ENCODE measurements around the gene PCSK7.

Gene PCSK7

DNA sequence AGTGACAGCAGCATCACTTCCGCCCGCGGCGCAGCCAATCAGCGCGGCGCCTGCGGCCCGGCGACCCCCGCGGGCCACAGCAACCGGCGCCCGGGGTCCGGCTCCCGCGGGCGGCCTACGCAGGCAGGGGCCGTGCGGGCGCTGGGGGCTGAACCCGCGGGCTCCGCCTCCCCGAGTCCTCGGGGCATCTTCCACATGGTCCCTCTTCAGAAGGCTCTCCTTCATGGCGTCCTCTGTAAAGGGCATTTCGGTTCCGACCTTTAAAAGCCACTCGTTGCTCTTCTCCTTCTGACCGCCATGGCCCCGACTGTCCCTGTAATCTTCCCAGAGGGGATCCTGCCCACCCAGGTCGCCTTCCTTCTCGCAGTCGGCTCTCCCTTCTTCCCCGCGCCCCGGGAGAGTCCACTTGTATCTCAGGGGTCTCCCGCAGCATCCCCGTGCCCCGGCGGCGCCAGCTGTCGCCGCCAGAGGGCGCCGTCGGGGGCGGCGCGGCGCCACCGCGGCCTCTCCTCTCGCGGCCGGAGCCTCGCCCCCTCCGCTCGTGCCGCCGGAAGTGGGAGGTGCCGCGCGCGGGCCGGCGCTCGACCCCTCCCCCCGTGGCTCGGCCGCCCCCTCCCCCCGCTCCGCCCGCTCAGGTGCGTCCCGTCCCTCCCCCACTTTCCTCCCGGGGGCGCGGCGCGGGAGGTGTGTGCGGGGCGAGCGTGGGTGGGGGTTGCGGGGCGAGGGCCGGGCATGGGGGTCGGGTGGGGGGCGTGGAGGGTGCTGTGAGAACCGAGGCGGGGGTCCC lies 412 bp upstream of the PCSK7 start, which contains the start of gene RNF214 (continued):
- TF ChIP-seq, protein P1, sequence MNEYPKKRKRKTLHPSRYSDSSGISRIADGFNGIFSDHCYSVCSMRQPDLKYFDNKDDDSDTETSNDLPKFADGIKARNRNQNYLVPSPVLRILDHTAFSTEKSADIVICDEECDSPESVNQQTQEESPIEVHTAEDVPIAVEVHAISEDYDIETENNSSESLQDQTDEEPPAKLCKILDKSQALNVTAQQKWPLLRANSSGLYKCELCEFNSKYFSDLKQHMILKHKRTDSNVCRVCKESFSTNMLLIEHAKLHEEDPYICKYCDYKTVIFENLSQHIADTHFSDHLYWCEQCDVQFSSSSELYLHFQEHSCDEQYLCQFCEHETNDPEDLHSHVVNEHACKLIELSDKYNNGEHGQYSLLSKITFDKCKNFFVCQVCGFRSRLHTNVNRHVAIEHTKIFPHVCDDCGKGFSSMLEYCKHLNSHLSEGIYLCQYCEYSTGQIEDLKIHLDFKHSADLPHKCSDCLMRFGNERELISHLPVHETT (tag by site-specific recombination; IDR thresholded peaks at IDR 0.05): no peak
- TF ChIP-seq ZNF214 (tag by site-specific recombination; IDR thresholded peaks at IDR 0.05; ENCODE audit: borderline replicate concordance) (no peak), ZBTB20 (tag by site-specific recombination; IDR thresholded peaks at IDR 0.05) (no peak; the same call in 1 of the 2 replicates), ZNF335 (tag by site-specific recombination; conservative IDR thresholded peaks at IDR 0.05) (peak; percentile 54), KLF8 (tag by site-specific recombination; IDR thresholded peaks at IDR 0.05) (no peak), GFI1B (tag by site-specific recombination; IDR thresholded peaks at IDR 0.05) (no peak), ZNF664 (tag by site-specific recombination; IDR thresholded peaks at IDR 0.05) (no peak), ZNF777 (tag by site-specific recombination; IDR thresholded peaks at IDR 0.05; ENCODE audit: borderline replicate concordance) (no peak), ZNF660 (tag by site-specific recombination; IDR thresholded peaks at IDR 0.05) (peak; percentile 19; the same call in 1 of the 2 replicates), ZNF747 (tag by site-specific recombination; IDR thresholded peaks at IDR 0.05) (no peak), KLF16 (tag by site-specific recombination; IDR thresholded peaks at IDR 0.05) (no peak), ZNF324 (tag by site-specific recombination; IDR thresholded peaks at IDR 0.05) (no peak), ZNF114 (tag by site-specific recombination; IDR thresholded peaks at IDR 0.05) (no peak), ZNF354C (tag by site-specific recombination; IDR thresholded peaks at IDR 0.05; ENCODE audit: borderline replicate concordance, low read depth) (no peak), ZNF623 (tag by site-specific recombination; IDR thresholded peaks at IDR 0.05) (no peak), ZNF658 (tag by site-specific recombination; IDR thresholded peaks at IDR 0.05) (no peak), ZFP37 (tag by site-specific recombination; IDR thresholded peaks at IDR 0.05) (no peak), ZNF701 (tag by site-specific recombination; IDR thresholded peaks at IDR 0.05) (no peak), ZNF10 (tag by site-specific recombination; IDR thresholded peaks at IDR 0.05) (no peak), ZNF248 (tag by site-specific recombination; IDR thresholded peaks at IDR 0.05) (no peak)
- TF ChIP-seq, protein P2, sequence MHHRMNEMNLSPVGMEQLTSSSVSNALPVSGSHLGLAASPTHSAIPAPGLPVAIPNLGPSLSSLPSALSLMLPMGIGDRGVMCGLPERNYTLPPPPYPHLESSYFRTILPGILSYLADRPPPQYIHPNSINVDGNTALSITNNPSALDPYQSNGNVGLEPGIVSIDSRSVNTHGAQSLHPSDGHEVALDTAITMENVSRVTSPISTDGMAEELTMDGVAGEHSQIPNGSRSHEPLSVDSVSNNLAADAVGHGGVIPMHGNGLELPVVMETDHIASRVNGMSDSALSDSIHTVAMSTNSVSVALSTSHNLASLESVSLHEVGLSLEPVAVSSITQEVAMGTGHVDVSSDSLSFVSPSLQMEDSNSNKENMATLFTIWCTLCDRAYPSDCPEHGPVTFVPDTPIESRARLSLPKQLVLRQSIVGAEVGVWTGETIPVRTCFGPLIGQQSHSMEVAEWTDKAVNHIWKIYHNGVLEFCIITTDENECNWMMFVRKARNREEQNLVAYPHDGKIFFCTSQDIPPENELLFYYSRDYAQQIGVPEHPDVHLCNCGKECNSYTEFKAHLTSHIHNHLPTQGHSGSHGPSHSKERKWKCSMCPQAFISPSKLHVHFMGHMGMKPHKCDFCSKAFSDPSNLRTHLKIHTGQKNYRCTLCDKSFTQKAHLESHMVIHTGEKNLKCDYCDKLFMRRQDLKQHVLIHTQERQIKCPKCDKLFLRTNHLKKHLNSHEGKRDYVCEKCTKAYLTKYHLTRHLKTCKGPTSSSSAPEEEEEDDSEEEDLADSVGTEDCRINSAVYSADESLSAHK (tag by site-specific recombination; IDR thresholded peaks at IDR 0.05): no peak
- TF ChIP-seq, protein P3, sequence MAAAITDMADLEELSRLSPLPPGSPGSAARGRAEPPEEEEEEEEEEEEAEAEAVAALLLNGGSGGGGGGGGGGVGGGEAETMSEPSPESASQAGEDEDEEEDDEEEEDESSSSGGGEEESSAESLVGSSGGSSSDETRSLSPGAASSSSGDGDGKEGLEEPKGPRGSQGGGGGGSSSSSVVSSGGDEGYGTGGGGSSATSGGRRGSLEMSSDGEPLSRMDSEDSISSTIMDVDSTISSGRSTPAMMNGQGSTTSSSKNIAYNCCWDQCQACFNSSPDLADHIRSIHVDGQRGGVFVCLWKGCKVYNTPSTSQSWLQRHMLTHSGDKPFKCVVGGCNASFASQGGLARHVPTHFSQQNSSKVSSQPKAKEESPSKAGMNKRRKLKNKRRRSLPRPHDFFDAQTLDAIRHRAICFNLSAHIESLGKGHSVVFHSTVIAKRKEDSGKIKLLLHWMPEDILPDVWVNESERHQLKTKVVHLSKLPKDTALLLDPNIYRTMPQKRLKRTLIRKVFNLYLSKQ (tag by site-specific recombination; IDR thresholded peaks at IDR 0.05; ENCODE audit: borderline replicate concordance): no peak
- TF ChIP-seq, protein P4, sequence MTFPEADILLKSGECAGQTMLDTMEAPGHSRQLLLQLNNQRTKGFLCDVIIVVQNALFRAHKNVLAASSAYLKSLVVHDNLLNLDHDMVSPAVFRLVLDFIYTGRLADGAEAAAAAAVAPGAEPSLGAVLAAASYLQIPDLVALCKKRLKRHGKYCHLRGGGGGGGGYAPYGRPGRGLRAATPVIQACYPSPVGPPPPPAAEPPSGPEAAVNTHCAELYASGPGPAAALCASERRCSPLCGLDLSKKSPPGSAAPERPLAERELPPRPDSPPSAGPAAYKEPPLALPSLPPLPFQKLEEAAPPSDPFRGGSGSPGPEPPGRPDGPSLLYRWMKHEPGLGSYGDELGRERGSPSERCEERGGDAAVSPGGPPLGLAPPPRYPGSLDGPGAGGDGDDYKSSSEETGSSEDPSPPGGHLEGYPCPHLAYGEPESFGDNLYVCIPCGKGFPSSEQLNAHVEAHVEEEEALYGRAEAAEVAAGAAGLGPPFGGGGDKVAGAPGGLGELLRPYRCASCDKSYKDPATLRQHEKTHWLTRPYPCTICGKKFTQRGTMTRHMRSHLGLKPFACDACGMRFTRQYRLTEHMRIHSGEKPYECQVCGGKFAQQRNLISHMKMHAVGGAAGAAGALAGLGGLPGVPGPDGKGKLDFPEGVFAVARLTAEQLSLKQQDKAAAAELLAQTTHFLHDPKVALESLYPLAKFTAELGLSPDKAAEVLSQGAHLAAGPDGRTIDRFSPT (tag by site-specific recombination; IDR thresholded peaks at IDR 0.05): no peak
- TF ChIP-seq, protein P5, sequence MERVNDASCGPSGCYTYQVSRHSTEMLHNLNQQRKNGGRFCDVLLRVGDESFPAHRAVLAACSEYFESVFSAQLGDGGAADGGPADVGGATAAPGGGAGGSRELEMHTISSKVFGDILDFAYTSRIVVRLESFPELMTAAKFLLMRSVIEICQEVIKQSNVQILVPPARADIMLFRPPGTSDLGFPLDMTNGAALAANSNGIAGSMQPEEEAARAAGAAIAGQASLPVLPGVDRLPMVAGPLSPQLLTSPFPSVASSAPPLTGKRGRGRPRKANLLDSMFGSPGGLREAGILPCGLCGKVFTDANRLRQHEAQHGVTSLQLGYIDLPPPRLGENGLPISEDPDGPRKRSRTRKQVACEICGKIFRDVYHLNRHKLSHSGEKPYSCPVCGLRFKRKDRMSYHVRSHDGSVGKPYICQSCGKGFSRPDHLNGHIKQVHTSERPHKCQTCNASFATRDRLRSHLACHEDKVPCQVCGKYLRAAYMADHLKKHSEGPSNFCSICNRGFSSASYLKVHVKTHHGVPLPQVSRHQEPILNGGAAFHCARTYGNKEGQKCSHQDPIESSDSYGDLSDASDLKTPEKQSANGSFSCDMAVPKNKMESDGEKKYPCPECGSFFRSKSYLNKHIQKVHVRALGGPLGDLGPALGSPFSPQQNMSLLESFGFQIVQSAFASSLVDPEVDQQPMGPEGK (tag by site-specific recombination; IDR thresholded peaks at IDR 0.05): no peak; the same call in 1 of the 2 replicates
- TF ChIP-seq, protein P6, sequence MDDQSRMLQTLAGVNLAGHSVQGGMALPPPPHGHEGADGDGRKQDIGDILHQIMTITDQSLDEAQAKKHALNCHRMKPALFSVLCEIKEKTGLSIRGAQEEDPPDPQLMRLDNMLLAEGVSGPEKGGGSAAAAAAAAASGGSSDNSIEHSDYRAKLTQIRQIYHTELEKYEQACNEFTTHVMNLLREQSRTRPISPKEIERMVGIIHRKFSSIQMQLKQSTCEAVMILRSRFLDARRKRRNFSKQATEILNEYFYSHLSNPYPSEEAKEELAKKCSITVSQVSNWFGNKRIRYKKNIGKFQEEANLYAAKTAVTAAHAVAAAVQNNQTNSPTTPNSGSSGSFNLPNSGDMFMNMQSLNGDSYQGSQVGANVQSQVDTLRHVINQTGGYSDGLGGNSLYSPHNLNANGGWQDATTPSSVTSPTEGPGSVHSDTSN (CRISPR knock-in tag; IDR thresholded peaks at IDR 0.05): no peak
- TF ChIP-seq, protein P7, sequence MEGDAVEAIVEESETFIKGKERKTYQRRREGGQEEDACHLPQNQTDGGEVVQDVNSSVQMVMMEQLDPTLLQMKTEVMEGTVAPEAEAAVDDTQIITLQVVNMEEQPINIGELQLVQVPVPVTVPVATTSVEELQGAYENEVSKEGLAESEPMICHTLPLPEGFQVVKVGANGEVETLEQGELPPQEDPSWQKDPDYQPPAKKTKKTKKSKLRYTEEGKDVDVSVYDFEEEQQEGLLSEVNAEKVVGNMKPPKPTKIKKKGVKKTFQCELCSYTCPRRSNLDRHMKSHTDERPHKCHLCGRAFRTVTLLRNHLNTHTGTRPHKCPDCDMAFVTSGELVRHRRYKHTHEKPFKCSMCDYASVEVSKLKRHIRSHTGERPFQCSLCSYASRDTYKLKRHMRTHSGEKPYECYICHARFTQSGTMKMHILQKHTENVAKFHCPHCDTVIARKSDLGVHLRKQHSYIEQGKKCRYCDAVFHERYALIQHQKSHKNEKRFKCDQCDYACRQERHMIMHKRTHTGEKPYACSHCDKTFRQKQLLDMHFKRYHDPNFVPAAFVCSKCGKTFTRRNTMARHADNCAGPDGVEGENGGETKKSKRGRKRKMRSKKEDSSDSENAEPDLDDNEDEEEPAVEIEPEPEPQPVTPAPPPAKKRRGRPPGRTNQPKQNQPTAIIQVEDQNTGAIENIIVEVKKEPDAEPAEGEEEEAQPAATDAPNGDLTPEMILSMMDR (tag by site-specific recombination; IDR thresholded peaks at IDR 0.05): peak; percentile 65; the same call in 1 of the 2 replicates

Data from HEK293 (cell line).